HG03025 (cell line): Measurements from ENCODE around the gene CEP57L1.

Experiments used
- ATAC-seq: cut with Tn5 transposase; IDR thresholded peaks from one replicate; pipeline ENCODE4 v1.9.1; 2021; ENCODE audit warnings: mild to moderate bottlenecking, moderate library complexity; ENCODE audit not compliant: unreplicated experiment, low FRiP score

The CEP57L1 gene

DNA sequence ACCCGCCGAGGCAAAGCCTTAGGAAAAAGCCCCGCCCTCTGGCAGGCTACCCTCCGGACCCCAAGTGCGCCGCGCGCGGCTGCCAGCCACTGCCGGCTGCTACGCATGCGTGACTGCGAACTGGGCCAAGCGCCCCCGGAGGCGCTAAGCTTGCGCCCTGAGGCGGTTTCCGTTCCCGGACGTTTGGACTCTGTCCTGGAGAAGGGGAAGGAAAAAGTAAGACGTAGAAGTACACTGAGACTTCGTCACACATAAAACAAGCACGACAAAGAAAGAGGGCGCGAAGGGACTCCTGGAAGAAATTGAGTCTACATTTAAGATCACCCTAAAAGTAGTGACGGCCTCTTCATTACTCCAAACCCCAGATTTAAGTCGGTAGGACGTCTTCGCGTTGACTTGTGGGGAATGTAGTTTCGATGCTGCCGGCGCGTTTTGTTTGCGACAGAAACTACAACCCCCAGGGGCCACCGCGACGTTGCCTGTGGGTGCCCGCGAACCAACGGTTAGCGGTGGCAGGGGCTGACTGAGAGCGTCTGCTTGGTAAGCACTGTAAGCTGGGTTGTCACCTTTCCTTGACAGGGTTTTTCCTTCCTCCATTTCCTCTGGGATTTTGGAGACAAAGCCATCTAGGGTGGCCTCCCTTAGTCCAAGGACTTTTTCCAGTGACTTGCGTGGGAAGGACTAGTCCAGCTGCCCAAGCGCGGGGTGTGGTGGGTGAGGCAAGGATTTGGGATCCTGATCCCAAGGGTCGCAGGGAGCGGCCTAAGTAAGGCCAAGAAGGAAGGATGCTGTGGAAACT lies at the start of gene CEP57L1:
TSS of gene CEP57L1 (plus strand) at position 472 of the 799 bp plus-strand sequence. CDS start 49,715 bp downstream, outside the sequence.
- ATAC-seq = peak; percentile 66

DNA sequence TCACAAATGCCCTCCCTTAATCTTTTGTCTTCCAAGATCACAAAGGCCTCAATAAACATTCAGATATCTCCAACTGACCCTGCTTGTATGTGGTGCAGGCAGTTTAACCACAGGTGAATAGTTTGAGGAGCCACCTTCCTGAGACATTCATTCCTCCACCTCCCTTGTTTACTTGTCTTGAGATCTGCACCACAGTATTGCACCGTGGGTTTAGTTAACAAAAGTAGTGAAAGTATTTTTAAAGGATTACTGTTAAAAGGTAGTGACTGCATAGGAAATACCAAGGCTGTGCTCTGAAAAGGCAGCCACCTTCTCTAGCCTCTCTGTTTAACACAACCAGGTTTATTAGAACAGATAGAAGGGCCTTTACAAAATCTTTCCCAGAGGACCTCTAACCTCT lies 47.1 kb upstream of the CEP57L1 start:
- ATAC-seq = no peak

GRCh38 chr6:109048670-109049415 lies 46.5 kb upstream of the CEP57L1 start:
- no peak for ATAC-seq

DNA sequence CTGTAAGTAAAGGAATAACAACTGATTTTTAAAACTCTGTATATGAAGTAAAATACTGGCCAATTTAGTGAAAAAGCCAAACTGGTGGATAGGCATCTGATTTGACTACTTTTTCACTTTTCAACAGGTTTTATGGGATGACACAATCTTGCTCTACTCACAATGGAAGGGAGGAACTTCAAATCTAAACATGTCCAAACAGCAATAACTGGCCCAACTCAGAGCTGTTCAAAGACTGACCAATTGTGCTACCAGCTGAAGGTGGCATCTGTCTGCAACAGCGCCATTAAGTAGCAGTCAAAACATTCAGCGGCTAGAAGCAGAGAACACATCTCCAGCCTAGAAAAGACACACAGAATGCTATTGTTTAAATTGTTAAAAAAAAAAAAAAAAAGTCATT lies 45.3 kb upstream of the CEP57L1 start:
- no peak for ATAC-seq

DNA sequence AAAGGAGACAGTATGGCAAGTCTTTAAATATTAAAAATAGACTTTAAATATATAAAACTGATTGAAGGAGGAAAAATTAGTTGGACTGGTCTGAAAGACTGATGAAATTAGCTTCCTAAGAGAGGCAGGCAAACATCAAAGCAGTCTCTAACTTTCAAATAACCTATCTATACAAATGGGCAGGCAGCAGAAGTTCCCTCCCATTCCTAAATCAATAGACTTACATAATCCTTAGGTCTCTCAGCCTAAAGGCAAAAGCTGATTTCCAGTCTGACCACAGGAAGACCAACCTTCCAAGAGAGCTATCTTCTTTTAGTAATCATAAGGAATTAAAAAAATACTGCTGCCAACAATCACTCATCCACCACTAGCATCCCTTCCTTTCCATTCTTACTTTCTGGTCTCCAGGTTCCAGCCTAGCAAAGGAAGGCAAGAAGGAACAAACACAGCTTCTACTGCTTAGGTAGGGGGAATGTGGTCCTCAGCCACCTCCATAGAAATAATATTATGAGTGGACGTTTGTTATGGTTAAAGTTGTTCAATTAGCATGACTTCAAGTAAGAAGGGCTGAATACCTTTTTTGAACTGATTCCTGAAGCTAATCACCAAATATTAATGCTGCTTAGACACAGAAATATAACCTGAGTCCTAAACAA lies 44.7 kb upstream of the CEP57L1 start:
- ATAC-seq = no peak

GRCh38 chr6:109051301-109052017 lies 43.8 kb upstream of the CEP57L1 start:
- ATAC-seq = no peak

- ATAC-seq = no peak
These were observed 43.2 kb upstream of the CEP57L1 start for GRCh38 chr6:109052018-109052651.

GRCh38 chr6:109052852-109053251 lies 42.5 kb upstream of the CEP57L1 start:
- no peak for ATAC-seq

- ATAC-seq = no peak
These were observed 42.0 kb upstream of the CEP57L1 start for GRCh38 chr6:109053336-109053735.

GRCh38 chr6:109055771-109056235 lies 39.5 kb upstream of the CEP57L1 start:
- ATAC-seq = no peak

DNA sequence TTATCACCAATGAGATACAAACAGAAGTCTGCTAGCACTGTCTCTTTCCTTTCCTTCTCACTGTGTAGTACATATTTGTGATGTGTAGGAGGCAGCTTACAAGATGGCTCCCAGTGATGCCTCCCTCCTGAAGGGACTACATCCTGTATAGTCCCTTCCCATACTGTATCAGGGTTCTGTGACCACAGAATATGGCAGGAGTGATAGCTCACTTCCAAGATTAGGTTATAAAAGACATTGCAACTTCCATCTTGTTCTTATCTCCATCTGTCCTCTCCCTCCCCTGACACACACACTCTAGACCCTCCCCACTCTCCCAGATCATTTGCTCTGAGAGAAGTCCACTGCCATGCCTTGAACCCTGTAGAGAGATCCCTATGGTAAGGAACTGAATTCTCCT lies 38.6 kb upstream of the CEP57L1 start:
- no peak for ATAC-seq

DNA sequence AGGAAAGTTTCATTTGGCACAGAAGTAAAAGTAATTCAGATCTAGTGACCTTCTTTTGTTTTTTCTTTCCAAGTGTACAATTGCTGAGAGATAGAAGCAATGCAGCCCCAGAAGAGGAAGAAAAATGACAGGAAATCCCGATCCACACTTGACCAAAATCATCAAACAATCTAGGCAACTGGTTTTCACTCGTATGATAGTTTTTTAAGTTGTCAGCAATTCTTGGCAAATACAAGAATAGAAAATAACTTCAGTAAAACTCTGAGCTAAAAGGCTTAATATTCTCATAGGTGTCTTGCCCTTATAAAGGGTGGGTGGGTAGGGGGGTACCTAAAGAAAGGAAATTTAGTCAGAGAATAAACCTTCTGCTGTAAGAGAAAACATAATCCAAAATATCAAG lies 36.7 kb upstream of the CEP57L1 start:
- ATAC-seq = no peak

- no peak for ATAC-seq
These were observed 36.2 kb upstream of the CEP57L1 start for GRCh38 chr6:109059153-109059552.

DNA sequence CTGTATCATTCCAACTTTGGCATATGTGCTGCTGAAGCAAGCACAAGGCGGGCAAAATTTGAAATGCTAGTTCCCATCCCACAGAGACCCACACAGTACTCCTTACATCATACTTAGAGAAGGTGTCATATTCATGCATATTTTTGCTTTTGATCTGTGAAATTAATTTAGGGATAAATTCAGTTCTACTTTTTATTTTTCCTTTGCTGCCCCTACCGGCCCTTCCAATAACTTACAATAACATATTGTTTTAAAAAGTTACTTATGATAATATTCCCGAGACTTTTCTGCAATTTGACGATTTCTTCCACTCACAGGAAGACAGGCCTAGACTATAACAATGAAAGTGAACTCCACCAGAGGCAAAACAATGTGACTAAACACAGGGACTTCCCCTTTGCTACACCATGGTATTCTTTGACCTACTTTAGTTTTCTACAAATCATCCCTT lies 35.7 kb upstream of the CEP57L1 start:
- ATAC-seq = no peak

DNA sequence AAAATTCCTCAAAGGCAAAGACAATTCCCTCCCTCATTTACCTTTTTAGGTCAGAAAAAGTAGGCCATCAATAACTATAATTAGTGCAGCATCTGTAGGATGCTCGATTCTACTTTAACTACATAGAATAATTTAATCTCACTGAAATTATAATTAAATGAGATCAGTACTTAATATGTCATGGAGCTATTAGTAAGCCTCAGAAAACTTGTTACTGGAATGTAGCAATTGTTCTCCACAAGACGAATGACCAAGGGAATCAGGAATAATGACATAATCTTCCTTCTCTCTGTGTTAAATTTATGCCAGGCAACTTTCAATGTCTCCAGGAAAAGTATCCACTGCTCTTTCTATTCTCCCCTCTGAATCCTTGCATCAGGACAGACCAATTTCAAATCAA lies 34.7 kb upstream of the CEP57L1 start:
- ATAC-seq = no peak

GRCh38 chr6:109062216-109062615 lies 33.1 kb upstream of the CEP57L1 start:
- ATAC-seq = no peak

DNA sequence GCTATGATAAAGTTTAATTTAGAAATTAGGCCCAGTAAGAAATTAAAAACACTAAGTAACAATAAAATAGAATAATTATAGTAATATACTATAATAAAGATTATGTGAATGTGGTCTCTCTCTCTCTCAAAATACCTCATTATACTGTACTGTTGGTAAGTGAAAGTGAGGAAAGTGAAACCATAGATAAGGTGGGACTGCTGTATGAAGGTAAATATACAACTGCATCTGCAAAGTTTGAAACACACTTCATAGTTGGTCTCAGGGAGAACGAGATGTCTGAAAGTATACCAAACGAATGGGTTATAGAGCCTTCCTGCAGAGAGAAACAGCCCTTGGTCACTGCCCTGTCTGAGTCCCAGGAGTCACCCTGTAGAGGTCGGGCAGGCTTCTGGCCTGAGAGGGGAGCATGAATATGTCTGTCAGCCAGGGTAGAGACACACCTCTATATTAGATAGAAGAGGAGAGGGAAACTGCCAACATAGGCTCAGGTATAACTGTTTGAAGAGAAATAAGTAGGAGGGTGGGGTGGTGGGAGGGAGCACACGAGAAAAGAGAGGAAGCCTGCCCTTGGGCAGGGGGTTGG lies 32.4 kb upstream of the CEP57L1 start:
- ATAC-seq = no peak

DNA sequence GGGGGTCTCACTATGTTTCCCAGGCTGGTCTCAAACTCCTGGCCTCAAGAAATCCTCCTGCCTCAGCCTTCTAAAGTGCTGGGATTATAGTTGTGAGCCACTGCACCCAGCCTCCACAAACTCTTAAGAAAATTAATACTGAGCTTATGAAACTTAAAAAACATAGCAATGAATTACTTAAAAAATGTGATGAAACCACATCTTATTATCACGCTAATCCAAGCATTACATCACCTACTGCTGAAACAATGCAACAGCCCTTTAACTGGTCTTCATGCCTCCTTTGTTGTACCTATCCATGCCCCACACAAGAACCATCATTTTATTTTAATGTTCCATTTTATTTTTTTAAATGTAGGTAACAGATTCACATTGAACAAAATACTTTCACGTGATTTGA lies 25.6 kb upstream of the CEP57L1 start:
- no peak for ATAC-seq

GRCh38 chr6:109071125-109071917 lies 24.0 kb upstream of the CEP57L1 start:
- no peak for ATAC-seq
